Osteocyte (in vitro differentiated cells): ENCODE results near the gene ITGA11. TPM values are rescaled to one million over a fixed set of nuclear protein-coding genes. Genes with fewer than 3 reads are reported as not detected.

Experiments used
- DNase-seq: peaks from one replicate; pipeline ENCODE4 v3.0.0; 2021; ENCODE audit warnings: mixed read lengths; ENCODE audit not compliant: unreplicated experiment; ENCODE audit errors: extremely low spot score
- H3K27ac Mint-ChIP-seq: one replicate; pipeline ENCODE4 v1.8.0; 2021; ENCODE audit warnings: mild to moderate bottlenecking, mixed read lengths; ENCODE audit not compliant: unreplicated experiment
- H3K27me3 Mint-ChIP-seq: one replicate; pipeline ENCODE4 v1.8.0; 2021; ENCODE audit warnings: mixed read lengths; ENCODE audit not compliant: unreplicated experiment
- H3K36me3 Mint-ChIP-seq: one replicate; pipeline ENCODE4 v1.8.0; 2021; ENCODE audit warnings: mixed read lengths; ENCODE audit not compliant: unreplicated experiment
- H3K4me1 Mint-ChIP-seq: one replicate; pipeline ENCODE4 v1.8.0; 2021; ENCODE audit warnings: mixed read lengths; ENCODE audit not compliant: unreplicated experiment
- H3K4me3 Mint-ChIP-seq: one replicate; pipeline ENCODE4 v1.8.0; 2021; ENCODE audit warnings: mild to moderate bottlenecking, moderate library complexity, mixed read lengths; ENCODE audit not compliant: unreplicated experiment
- H3K9me3 Mint-ChIP-seq: one replicate; pipeline ENCODE4 v1.8.0; 2021; ENCODE audit warnings: mixed read lengths; ENCODE audit not compliant: unreplicated experiment
- total RNA-seq: library from RNA; stranded (reverse); gene quantifications from 2 replicates; pipeline ENCODE4 v1.2.1, GENCODE V29; 2021
- TF ChIP-seq, protein P1 (sequence below): fragments of 200-600 bp; sonication (generic); IDR thresholded peaks from 2 replicates; pipeline ENCODE4 v1.5.0; 2021; ENCODE audit warnings: antibody characterized with exemption, mild to moderate bottlenecking, moderate library complexity

ITGA11 gene
- total RNA-seq, 1 donor from 2014 or later = 1,149 TPM

DNA sequence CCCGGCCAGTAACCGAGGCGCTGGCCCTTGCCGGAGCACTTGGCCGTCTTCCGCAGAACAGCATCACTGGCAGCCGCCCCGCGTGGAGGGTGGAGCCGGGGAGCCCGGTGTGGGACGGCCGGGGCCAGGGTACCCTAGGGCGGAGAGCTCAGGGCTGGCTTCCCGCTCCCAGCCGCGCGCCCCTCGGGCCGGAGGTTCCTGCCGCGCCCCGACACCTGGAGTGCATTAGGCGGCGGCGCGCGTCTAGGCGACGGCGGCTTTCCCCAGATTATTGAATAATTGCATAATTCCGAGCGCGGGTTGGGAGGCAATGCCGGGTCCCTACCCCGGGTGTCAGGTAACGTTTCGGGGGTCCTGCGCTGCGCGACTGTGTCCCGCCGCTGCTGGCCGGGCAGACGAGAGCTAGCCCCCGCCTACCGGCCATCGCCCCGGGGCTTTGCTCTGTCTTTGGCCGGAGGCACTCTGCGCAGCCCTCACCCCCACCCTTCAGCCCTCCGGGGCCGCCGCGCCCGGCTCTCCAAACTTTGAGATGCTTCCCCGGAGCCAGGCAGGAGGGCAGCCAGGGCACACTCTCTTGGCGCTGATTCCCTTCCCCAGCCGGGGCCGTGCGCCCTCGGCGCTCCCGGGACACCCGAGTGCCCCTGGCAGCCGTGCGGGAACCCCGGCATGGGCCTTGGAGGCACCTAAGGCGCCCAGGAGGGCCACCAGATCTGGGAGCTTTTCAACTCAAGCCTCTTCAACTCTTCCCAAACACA, 749 bp downstream of the ITGA11 start:
- Mint-ChIP-seq H3K27ac (peak overlapping the region; percentile 91), H3K27me3 (no peaks in the 10 kb centered on the region), H3K9me3 (no peaks in the 10 kb centered on the region), H3K4me3 (peak overlapping the region; percentile 86), H3K4me1 (peaks cover 51% of the 10 kb centered on the region), H3K36me3 (peaks cover 32% of the 10 kb centered on the region)
- TF ChIP-seq, protein P1, sequence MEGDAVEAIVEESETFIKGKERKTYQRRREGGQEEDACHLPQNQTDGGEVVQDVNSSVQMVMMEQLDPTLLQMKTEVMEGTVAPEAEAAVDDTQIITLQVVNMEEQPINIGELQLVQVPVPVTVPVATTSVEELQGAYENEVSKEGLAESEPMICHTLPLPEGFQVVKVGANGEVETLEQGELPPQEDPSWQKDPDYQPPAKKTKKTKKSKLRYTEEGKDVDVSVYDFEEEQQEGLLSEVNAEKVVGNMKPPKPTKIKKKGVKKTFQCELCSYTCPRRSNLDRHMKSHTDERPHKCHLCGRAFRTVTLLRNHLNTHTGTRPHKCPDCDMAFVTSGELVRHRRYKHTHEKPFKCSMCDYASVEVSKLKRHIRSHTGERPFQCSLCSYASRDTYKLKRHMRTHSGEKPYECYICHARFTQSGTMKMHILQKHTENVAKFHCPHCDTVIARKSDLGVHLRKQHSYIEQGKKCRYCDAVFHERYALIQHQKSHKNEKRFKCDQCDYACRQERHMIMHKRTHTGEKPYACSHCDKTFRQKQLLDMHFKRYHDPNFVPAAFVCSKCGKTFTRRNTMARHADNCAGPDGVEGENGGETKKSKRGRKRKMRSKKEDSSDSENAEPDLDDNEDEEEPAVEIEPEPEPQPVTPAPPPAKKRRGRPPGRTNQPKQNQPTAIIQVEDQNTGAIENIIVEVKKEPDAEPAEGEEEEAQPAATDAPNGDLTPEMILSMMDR = no peak
- DNase-seq = peak; percentile 84

DNA sequence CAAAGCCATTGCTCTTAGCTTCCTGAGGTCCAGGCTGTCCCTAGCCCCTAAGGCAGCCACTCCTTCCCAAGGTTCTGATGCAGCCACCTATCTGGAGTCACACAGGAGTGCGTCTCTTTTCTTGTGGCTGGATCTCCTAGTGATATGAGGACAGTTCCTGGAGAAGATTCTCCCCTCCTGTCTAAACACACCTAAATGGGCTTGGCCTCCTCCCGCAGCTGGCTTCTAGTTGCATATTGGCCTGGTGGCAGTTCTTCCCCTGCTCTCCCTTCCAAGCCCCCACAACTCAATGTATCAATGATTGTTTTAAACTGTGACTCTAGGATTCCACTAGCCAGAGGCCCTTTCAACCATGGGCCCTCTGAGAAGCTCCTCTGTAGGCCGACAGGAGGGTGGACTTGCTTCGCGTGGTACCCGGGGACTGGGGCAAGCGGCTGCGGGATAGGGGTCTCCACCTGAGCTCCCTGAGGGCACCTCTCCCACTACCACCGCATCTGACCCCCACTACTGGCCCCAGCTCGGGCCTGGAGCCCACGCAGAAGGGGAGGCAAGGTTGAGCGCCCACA, 1.4 kb downstream of the ITGA11 start:
- H3K4me3 Mint-ChIP-seq = peak overlapping the region; percentile 86
- no peak for DNase-seq
- peak overlapping the region; percentile 91 for H3K27ac Mint-ChIP-seq
- peaks cover 35% of the 10 kb centered on the region for H3K36me3 Mint-ChIP-seq
- TF ChIP-seq, protein P1 = no peak
- no peaks in the 10 kb centered on the region for H3K9me3 Mint-ChIP-seq
- no peaks in the 10 kb centered on the region for H3K27me3 Mint-ChIP-seq
- H3K4me1 Mint-ChIP-seq = peaks cover 58% of the 10 kb centered on the region

DNA sequence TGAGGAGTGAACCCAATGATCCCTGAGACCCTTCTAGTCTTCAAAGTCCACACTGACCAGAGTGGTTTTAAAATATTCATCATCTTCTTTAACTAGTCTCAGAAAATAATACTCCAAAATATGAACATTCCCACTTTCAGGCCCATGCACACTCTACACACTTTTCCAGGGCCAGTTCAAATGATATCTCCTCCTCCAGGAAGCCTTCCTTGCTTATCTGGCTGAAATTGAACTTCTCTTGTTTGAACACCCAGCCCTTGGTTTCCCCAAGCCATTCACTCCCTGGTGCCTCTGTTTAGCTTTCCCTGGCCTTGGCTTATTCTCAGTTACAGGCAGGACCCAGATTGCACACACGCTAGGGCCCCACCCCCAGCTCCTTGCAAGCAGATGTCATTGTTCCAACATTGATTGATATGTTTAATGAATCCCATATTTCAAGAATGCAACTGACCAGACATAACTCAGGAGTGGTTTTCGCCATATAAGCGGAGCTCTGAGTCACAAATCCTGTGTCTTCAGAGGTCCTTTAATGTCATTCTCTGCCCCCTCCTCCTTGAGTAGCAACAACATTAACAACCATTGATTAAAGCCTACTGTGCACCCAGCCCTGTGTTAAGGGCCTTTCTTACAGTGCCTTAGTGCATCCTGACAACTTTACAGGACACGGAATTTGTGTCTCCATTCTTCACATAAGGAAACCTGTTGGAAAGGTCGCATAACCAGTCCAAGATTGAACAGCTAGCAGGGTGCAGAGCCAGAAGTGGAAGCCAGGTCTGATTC, 2.1 kb downstream of the ITGA11 start:
- Mint-ChIP-seq H3K27me3 (no peaks in the 10 kb centered on the region), H3K4me3 (peak overlapping the region; percentile 86), H3K36me3 (peaks cover 39% of the 10 kb centered on the region), H3K27ac (peak overlapping the region; percentile 91), H3K9me3 (no peaks in the 10 kb centered on the region), H3K4me1 (peaks cover 65% of the 10 kb centered on the region)
- TF ChIP-seq, protein P1 = no peak
- peak; percentile 82 for DNase-seq

DNA sequence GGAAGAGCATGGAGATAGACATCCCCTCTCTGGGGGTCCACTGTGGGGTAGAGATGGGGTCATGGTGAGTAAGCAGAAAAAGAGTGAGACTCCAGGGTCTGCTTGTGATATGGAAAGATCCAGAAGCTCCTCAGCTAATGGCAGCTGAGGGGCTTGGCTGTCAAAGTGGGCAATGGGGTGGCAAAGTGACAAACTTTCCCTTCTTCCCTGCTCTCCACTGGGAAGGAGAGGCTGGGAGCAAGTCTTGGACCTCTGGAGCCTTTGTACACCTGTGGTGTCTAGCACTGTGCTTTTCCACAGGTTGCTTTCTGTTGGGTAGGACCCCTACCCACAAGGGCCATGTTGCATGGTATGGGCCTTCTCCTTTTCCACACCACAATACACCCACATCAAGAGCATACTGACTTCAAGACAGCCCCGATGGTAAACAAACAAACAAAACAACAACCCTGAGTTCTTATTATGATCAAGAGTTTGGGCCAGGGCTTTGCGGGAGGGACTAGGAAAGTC, 3.5 kb downstream of the ITGA11 start:
- peak overlapping the region; percentile 91 for H3K27ac Mint-ChIP-seq
- TF ChIP-seq, protein P1 = no peak
- peaks cover 78% of the 10 kb centered on the region for H3K4me1 Mint-ChIP-seq
- H3K27me3 Mint-ChIP-seq = no peaks in the 10 kb centered on the region
- H3K4me3 Mint-ChIP-seq = peak overlapping the region; percentile 86
- H3K9me3 Mint-ChIP-seq = no peaks in the 10 kb centered on the region
- peaks cover 49% of the 10 kb centered on the region for H3K36me3 Mint-ChIP-seq
- DNase-seq = peak; percentile 54
